GM21423 (cell line): ENCODE measurements around the gene ATG13.

Experiments used
- ATAC-seq: cut with Tn5 transposase; IDR thresholded peaks from one replicate; pipeline ENCODE4 v1.9.1; 2021; ENCODE audit warnings: mild to moderate bottlenecking, moderate library complexity; ENCODE audit not compliant: unreplicated experiment

The ATG13 gene

DNA sequence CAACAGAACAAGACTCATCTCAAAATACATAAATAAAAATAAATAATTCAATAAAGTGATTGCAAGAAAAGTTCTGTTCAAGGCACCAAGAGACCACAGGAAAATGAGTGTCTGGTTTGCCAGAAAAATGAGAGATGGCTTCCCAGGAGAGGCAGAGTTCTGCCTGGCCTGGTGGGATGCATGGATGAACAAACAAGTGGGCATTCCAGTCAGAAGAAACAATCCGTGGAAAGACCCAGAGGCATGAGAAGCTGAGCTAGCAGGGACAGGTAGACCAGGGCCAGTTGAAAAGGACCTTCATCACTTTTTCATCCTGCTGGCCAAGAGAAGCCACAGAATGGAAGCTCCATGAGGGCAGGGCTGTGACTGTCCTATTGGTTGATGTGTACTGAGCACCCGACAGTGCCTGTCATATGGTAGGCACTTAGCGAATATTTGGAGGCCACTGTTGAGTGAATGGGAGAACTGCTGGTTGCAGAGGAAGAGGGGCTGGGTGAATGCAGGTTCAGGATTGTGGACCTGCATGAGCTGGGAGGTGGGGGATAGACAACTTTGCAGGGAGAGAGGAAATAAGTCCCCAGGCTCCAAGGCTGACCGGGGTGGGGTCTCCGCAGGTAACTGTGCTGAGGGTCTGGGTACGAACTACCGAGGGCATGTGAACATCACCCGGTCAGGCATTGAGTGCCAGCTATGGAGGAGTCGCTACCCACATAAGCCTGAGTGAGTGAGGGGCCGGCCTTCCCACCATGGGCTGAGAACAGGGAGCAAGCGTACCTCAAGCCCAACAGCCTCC, 105.4 kb downstream of the ATG13 start:
- ATAC-seq, result no peak

GRCh38 chr11:46723359-46723680, 106.0 kb downstream of the ATG13 start:
- ATAC-seq, result no peak

DNA sequence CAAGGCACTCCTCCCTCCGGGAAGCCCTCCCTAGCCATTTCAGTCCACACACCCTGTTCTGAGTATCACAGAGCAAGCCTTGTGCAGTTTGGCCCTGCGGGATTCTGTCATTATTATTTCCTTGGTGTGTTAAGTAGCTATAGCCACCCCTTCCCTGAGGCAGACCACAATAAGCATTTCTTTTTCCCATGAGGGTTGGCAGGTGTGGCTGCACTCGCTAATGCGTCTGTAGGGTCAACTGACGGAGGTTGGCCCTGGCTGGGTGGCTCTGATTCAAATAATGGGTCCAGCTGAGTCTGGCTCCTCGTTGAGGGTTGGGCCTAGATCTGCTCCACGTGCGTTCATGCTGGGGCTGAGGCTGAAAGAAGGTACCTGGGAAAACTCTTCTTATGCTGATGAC, 106.7 kb downstream of the ATG13 start:
- no peak for ATAC-seq
